GM13977 (cell line): Measurements from ENCODE around the gene CHAD.

Experiments used
- DNase-seq: peaks from one replicate; pipeline ENCODE4 v3.0.0; 2012; ENCODE audit warnings: low spot score
- CTCF ChIP-seq: IDR thresholded peaks from 2 replicates; pipeline ENCODE4 v1.5.1; 2012; ENCODE audit warnings: mild to moderate bottlenecking, control low read depth; ENCODE audit not compliant: insufficient read depth; ENCODE audit errors: extremely low read depth, missing control alignments
- in situ Hi-C: fragments of 300-500 bp; cut with MboI; formaldehyde crosslinking; loops from one replicate; pipeline ENCODE4 v1.12.0; 2022; ENCODE audit warnings: low sequenced_read_pairs, low pct_unique_long_range_greater_than_20kb, mixed read lengths, inconsistent platforms; ENCODE audit not compliant: unreplicated experiment

CHAD gene

GRCh38 chr17:50464736-50465135 lies 3.9 kb downstream of the CHAD start:
- no peak for TF ChIP-seq CTCF
- DNase-seq: no peak
- in situ Hi-C loops: loop anchor here (10.0 kb wide), 1 partner anchor 60 kb away; no protein-coding TSS in a partner anchor

- in situ Hi-C loops: loop anchor here (10.0 kb wide), 1 partner anchor 59 kb away; no protein-coding TSS in a partner anchor
- no peak for DNase-seq
- no peak for TF ChIP-seq CTCF
These were observed 4.6 kb downstream of the CHAD start for GRCh38 chr17:50464121-50464520.

GRCh38 chr17:50462446-50462845 lies 6.2 kb downstream of the CHAD start:
- no peak for DNase-seq
- in situ Hi-C loops: loop anchor here (10.0 kb wide), 1 partner anchor 58 kb away; no protein-coding TSS in a partner anchor
- no peak for TF ChIP-seq CTCF

- no peak for TF ChIP-seq CTCF
These were observed 7.0 kb downstream of the CHAD start for GRCh38 chr17:50461550-50462132.

GRCh38 chr17:50460831-50461526 lies 7.7 kb downstream of the CHAD start:
- TF ChIP-seq CTCF: no peak
- no peak for DNase-seq
- in situ Hi-C loops: loop anchor here (10.0 kb wide), 1 partner anchor 56 kb away; no protein-coding TSS in a partner anchor

More at GRCh38 chr17:50461550-50462132, 7.0 kb downstream of the CHAD start:
- in situ Hi-C loops: loop anchor here (10.0 kb wide), 1 partner anchor 57 kb away; no protein-coding TSS in a partner anchor
- DNase-seq: no peak

GRCh38 chr17:50459756-50460155 lies 8.9 kb downstream of the CHAD start:
- in situ Hi-C loops: loop anchor here (10.0 kb wide), 1 partner anchor 55 kb away; no protein-coding TSS in a partner anchor
- no peak for DNase-seq
- TF ChIP-seq CTCF: no peak
